Esophagus squamous epithelium (tissue), 5 donors: ENCODE data around the gene MRPL48. TPM values are rescaled to one million over a fixed set of nuclear protein-coding genes. Genes with fewer than 3 reads are reported as not detected.

Source experiments
- DNase-seq: peaks from one replicate; lab custom pipeline; 2025; lab: John Stamatoyannopoulos, UW
- H3K27ac ChIP-seq, 4 donors: fragments of 200-600 bp; sonication (generic); one replicate each; pipeline ENCODE4 v1.5.1; 2016 to 2019; ENCODE audit warnings: mild to moderate bottlenecking in 1 of 4
- H3K27me3 ChIP-seq, 4 donors: fragments of 200-600 bp; sonication (generic); 1 replicate in 3 of 4; 2 replicates in 1 of 4; pipeline versions ENCODE4 v1.5.1 to v1.6.0; 2017 to 2021; ENCODE audit warnings: antibody characterized with exemption in 1 of 4
- H3K36me3 ChIP-seq, 3 donors: fragments of 200-600 bp; sonication (generic); one replicate each; pipeline ENCODE4 v1.5.1; 2016 to 2019
- H3K4me1 ChIP-seq, 3 donors: fragments of 200-600 bp; sonication (generic); one replicate each; pipeline ENCODE4 v1.5.1; 2017 to 2019
- H3K4me3 ChIP-seq, 4 donors: fragments of 200-600 bp; sonication (generic); 1 replicate in 3 of 4; 2 replicates in 1 of 4; pipeline ENCODE4 v1.5.1; 2016 to 2019; ENCODE audit warnings: mild to moderate bottlenecking in 2 of 4, moderate library complexity in 1 of 4
- H3K9me3 ChIP-seq, 3 donors: fragments of 200-600 bp; sonication (generic); one replicate each; pipeline ENCODE4 v1.5.1; 2016 to 2019
- POLR2A ChIP-seq, 4 donors: fragments of 450-650 bp; IDR thresholded peaks; one replicate each; pipeline ENCODE4 v1.6.1; 2017; ENCODE audit warnings: antibody characterized with exemption in 4 of 4, mild to moderate bottlenecking in 4 of 4, moderate library complexity in 3 of 4
- WGBS, 2 donors: methylation state at CpG; one replicate each; pipeline ENCODE4 v1.1.5; 2018; 5-methylcytosine and 5-hydroxymethylcytosine counted together
- intact Hi-C: fragments of 100-400 bp; cut with DNase I; formaldehyde crosslinking; loops from one replicate; pipeline ENCODE4 v1.15.0; 2022
- total RNA-seq, 4 donors: library from RNA; depleted of rRNA; stranded (reverse); fragments of >200 nt; gene quantifications; one replicate each; pipeline ENCODE4 v1.1.0, GENCODE V29; 2016
- TF ChIP-seq, protein P1 (sequence below), 6 experiments: fragments of 450-650 bp in 4 of 6; fragments of 200-600 bp in 2 of 6; sonication (generic) in 2 of 6; IDR thresholded peaks; one replicate each; pipeline ENCODE4 v1.5.1; 2016 to 2019; ENCODE audit warnings: antibody characterized with exemption in 6 of 6, mild to moderate bottlenecking in 4 of 6, moderate library complexity in 4 of 6
- donor health status: DM: yes; HTN: yes; CAD: no.

MRPL48 gene
- total RNA-seq, 4 donors from 2014 or later, result 9.2 to 23.5 (median 18.8) TPM

GRCh38 chr11:73753938-73754337 is 33.7 kb upstream of the MRPL48 start:
- Histone ChIP-seq H3K27me3 (no peaks in the 10 kb centered on the region), H3K4me1 (peaks cover 0 to 69% (median 22%) of the 10 kb centered on the region in 3 donors), H3K27ac (no peak overlapping the region), H3K9me3 (no peaks in the 10 kb centered on the region), H3K36me3 (peaks cover 0 to 12% (median 0%) of the 10 kb centered on the region in 3 donors), H3K4me3 (no peak overlapping the region)
- WGBS, 2 donors, result 100% methylated on average over 1 of the region's 1 CpG
- TF ChIP-seq, protein P1, sequence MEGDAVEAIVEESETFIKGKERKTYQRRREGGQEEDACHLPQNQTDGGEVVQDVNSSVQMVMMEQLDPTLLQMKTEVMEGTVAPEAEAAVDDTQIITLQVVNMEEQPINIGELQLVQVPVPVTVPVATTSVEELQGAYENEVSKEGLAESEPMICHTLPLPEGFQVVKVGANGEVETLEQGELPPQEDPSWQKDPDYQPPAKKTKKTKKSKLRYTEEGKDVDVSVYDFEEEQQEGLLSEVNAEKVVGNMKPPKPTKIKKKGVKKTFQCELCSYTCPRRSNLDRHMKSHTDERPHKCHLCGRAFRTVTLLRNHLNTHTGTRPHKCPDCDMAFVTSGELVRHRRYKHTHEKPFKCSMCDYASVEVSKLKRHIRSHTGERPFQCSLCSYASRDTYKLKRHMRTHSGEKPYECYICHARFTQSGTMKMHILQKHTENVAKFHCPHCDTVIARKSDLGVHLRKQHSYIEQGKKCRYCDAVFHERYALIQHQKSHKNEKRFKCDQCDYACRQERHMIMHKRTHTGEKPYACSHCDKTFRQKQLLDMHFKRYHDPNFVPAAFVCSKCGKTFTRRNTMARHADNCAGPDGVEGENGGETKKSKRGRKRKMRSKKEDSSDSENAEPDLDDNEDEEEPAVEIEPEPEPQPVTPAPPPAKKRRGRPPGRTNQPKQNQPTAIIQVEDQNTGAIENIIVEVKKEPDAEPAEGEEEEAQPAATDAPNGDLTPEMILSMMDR (IDR thresholded peaks at IDR 0.05), result no peak
- TF ChIP-seq POLR2A (IDR thresholded peaks at IDR 0.05), result no peak
- DNase-seq, result no peak
- intact Hi-C loops, result no loop called here

GRCh38 chr11:73755670-73756069 is 32.0 kb upstream of the MRPL48 start:
- peaks cover 0 to 12% (median 0%) of the 10 kb centered on the region in 3 donors for H3K36me3 ChIP-seq
- intact Hi-C loops, result no loop called here
- peaks cover 0 to 73% (median 22%) of the 10 kb centered on the region in 3 donors for H3K4me1 ChIP-seq
- no peaks in the 10 kb centered on the region for H3K27me3 ChIP-seq
- no peak overlapping the region for H3K4me3 ChIP-seq
- H3K27ac ChIP-seq, result no peak overlapping the region
- DNase-seq, result no peak
- H3K9me3 ChIP-seq, result no peaks in the 10 kb centered on the region
- TF ChIP-seq POLR2A (IDR thresholded peaks at IDR 0.05), result no peak
- TF ChIP-seq, protein P1 (IDR thresholded peaks at IDR 0.05), result no peak

DNA sequence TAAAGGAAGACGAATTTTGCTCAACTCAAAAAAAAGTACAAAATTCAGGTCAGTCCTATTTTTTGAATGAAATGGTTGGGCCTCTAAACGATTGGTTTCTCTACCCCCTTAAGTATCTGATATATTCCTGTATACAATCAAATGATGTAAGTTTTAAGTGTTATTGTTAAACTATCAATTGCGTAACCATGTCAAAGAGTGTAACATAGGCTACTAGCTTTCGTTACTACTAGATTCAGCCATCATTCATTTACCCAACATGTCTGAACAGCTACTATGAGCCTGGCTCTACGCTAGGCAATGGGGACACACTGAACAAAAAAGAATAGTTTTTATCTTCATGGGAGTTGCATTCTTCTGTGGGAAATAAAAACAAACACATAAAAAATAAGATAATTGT is 30.1 kb upstream of the MRPL48 start:
- H3K4me3 ChIP-seq, result no peak overlapping the region
- peak overlapping the region in 1 of 4 donors; percentile 34 for H3K27ac ChIP-seq
- DNase-seq, result no peak
- intact Hi-C loops, result no loop called here
- no peaks in the 10 kb centered on the region for H3K9me3 ChIP-seq
- H3K4me1 ChIP-seq, result peaks cover 0 to 59% (median 21%) of the 10 kb centered on the region in 3 donors
- TF ChIP-seq, protein P1 (IDR thresholded peaks at IDR 0.05), result no peak
- no peak for TF ChIP-seq POLR2A (IDR thresholded peaks at IDR 0.05)
- 53 to 55% methylated on average over 5 of the region's 5 CpGs for WGBS, 2 donors
- no peaks in the 10 kb centered on the region for H3K27me3 ChIP-seq
- H3K36me3 ChIP-seq, result peaks cover 0 to 9% (median 0%) of the 10 kb centered on the region in 3 donors

GRCh38 chr11:73758451-73758850 is 29.2 kb upstream of the MRPL48 start:
- peak overlapping the region in 1 of 4 donors; percentile 98 for H3K27ac ChIP-seq
- no peak for DNase-seq
- intact Hi-C loops, result no loop called here
- peak overlapping the region in 3 of 4 donors; percentile 94 to 98 (median 97) for H3K4me3 ChIP-seq
- peaks cover 0 to under 1% (median 0%) of the 10 kb centered on the region in 3 donors for H3K36me3 ChIP-seq
- no peaks in the 10 kb centered on the region for H3K9me3 ChIP-seq
- no peak for TF ChIP-seq POLR2A (IDR thresholded peaks at IDR 0.05)
- TF ChIP-seq, protein P1 (IDR thresholded peaks at IDR 0.05), result no peak
- 41 to 42% methylated on average over 1 of the region's 1 CpG for WGBS, 2 donors
- peaks cover 0 to 53% (median 21%) of the 10 kb centered on the region in 3 donors for H3K4me1 ChIP-seq
- no peaks in the 10 kb centered on the region for H3K27me3 ChIP-seq

DNA sequence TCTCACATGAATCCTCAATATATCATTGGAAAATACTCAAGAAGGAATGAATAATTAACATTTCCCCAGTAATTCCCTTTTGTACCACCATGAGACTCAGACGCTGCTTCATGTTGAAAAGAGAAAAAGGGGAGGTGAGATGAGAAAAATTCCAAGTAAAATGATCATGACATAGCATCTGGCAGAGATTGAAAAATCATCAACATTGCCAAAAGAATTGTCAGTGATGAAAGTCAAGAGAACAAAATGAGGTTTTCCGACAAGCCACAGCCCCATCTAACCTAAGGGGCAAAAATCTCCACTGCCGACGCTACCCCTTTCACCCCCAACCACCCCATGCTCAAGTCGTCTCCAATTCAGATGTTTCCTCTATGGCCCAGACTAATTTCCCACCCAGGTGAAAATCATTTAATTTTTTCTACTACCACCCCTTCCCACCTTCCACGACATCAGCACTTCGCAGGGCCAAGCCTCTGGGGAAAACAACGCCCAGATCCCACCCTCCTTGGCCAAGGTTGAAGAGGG is 28.0 kb upstream of the MRPL48 start:
- Histone ChIP-seq H3K4me3 (peak overlapping the region; percentile 63 to 98 (median 96)), H3K4me1 (peaks cover 0 to 53% (median 21%) of the 10 kb centered on the region in 3 donors), H3K27ac (peak overlapping the region; percentile 96 to 99 (median 98)), H3K36me3 (no peaks in the 10 kb centered on the region), H3K27me3 (no peaks in the 10 kb centered on the region), H3K9me3 (no peaks in the 10 kb centered on the region)
- 1 to 2% methylated on average over 6 to 7 of the region's 8 CpGs for WGBS, 2 donors
- TF ChIP-seq, protein P1 (IDR thresholded peaks at IDR 0.05), result peak in 4 of 6 experiments; percentile 26 to 33 (median 28)
- TF ChIP-seq POLR2A (IDR thresholded peaks at IDR 0.05), result no peak
- no peak for DNase-seq
- intact Hi-C loops, result no loop called here
